HepG2 (cell line): ENCODE measurements around the gene ENPP1. TPM values are rescaled to one million over a fixed set of nuclear protein-coding genes. Genes with fewer than 3 reads are reported as not detected.

ENCODE experiments used
- CREM ChIP-seq, 2 experiments: sonication (generic) in 1 of 2; formaldehyde crosslinking in 1 of 2; IDR thresholded peaks; 2 replicates each; pipeline versions ENCODE4 v1.4.0 to v1.6.1; 2016 to 2020; ENCODE audit warnings: antibody characterized with exemption in 1 of 2, mild to moderate bottlenecking in 1 of 2, missing genetic modification reagents in 1 of 2
- KMT2B ChIP-seq: IDR thresholded peaks from 2 replicates; pipeline ENCODE4 v1.6.1; 2016; ENCODE audit warnings: missing genetic modification reagents, missing compliant biosample characterization
- RBFOX2 ChIP-seq: fragments of 200-400 bp; formaldehyde crosslinking; IDR thresholded peaks from 2 replicates; pipeline ENCODE4 v1.6.1; 2017; ENCODE audit warnings: low read depth, mild to moderate bottlenecking, low read length
- REL ChIP-seq: sonication (generic); formaldehyde crosslinking; conservative IDR thresholded peaks from 2 replicates; pipeline ENCODE4 v1.8.0; 2022; ENCODE audit warnings: mild to moderate bottlenecking, missing genetic modification reagents, moderate library complexity
- SOX6 ChIP-seq, 2 experiments: fragments of 450-650 bp in 1 of 2; sonication (generic) in 1 of 2; formaldehyde crosslinking in 1 of 2; IDR thresholded peaks; 2 replicates each; pipeline versions ENCODE4 v1.4.0 to v1.6.1; 2017 to 2020; ENCODE audit warnings: antibody characterized with exemption in 1 of 2, mild to moderate bottlenecking in 1 of 2, missing genetic modification reagents in 1 of 2
- SP1 ChIP-seq, 2 experiments: fragments of 450-650 bp in 1 of 2; sonication (generic) in 1 of 2; formaldehyde crosslinking in 1 of 2; IDR thresholded peaks; 2 replicates each; pipeline versions ENCODE4 v1.4.0 to v1.6.1; 2016 to 2020; ENCODE audit warnings: missing genetic modification reagents in 1 of 2
- YY1 ChIP-seq: IDR thresholded peaks from 2 replicates; pipeline ENCODE4 v1.6.1; 2011; ENCODE audit warnings: low read length, low read depth, moderate library complexity, mild to moderate bottlenecking; ENCODE audit not compliant: insufficient read depth, insufficient replicate concordance
- ZNF318 ChIP-seq: sonication (generic); formaldehyde crosslinking; IDR thresholded peaks from 2 replicates; pipeline ENCODE4 v1.4.0; 2020; ENCODE audit warnings: mild to moderate bottlenecking, missing genetic modification reagents
- ZNF343 ChIP-seq: sonication (generic); formaldehyde crosslinking; IDR thresholded peaks from 2 replicates; pipeline ENCODE4 v1.4.0; 2020; ENCODE audit warnings: mild to moderate bottlenecking, missing genetic modification reagents
- ZNF556 ChIP-seq: sonication (generic); formaldehyde crosslinking; IDR thresholded peaks from 2 replicates; pipeline ENCODE4 v1.4.0; 2020; ENCODE audit warnings: mild to moderate bottlenecking, missing genetic modification reagents, borderline replicate concordance
- ZNF691 ChIP-seq: sonication (generic); formaldehyde crosslinking; IDR thresholded peaks from 2 replicates; pipeline ENCODE4 v1.4.0; 2020; ENCODE audit warnings: missing genetic modification reagents, low read depth, mild to moderate bottlenecking, borderline replicate concordance
- polyA plus RNA-seq, 8 experiments: library from polyadenylated mRNA; depleted of rRNA in 3 of 8; stranded (reverse) in 7 of 8; unstranded in 1 of 8; fragments of >200 nt; fragmentation: Illumina TruSeq in 4 of 8; extraction: Trizol in 4 of 8; gene quantifications; 2 replicates each; pipeline versions ENCODE4 v1.2.1 to v1.2.3, GENCODE V29; 2011 to 2016; ENCODE audit warnings: low read depth in 4 of 8, missing spikeins in 1 of 8, mixed read lengths in 1 of 8; ENCODE audit not compliant: insufficient read depth in 1 of 8
- total RNA-seq, 5 experiments: library from RNA; depleted of rRNA; stranded (reverse); fragments of >200 nt; fragmentation: Illumina TruSeq; extraction: Trizol; gene quantifications; 2 replicates each; pipeline ENCODE4 v1.2.3, GENCODE V29; 2016; ENCODE audit warnings: low read depth in 1 of 5
- TF ChIP-seq, protein P1 (sequence below), 2 experiments: IDR thresholded peaks; 2 replicates each; pipeline ENCODE4 v1.6.1; 2011 to 2012; ENCODE audit warnings: low read length in 2 of 2, borderline replicate concordance in 1 of 2, low read depth in 1 of 2, mild to moderate bottlenecking in 1 of 2, moderate library complexity in 1 of 2
- TF ChIP-seq, protein P2 (sequence below): sonication (generic); formaldehyde crosslinking; IDR thresholded peaks from 2 replicates; pipeline ENCODE4 v1.4.0; 2020; ENCODE audit warnings: mild to moderate bottlenecking, missing genetic modification reagents

ENPP1 gene
- total and polyA plus RNA-seq, 2 of the 13 experiments (the other 11 are each of a cell fraction or from before 2014, with no cell fraction given): 56.5 to 160 TPM

DNA sequence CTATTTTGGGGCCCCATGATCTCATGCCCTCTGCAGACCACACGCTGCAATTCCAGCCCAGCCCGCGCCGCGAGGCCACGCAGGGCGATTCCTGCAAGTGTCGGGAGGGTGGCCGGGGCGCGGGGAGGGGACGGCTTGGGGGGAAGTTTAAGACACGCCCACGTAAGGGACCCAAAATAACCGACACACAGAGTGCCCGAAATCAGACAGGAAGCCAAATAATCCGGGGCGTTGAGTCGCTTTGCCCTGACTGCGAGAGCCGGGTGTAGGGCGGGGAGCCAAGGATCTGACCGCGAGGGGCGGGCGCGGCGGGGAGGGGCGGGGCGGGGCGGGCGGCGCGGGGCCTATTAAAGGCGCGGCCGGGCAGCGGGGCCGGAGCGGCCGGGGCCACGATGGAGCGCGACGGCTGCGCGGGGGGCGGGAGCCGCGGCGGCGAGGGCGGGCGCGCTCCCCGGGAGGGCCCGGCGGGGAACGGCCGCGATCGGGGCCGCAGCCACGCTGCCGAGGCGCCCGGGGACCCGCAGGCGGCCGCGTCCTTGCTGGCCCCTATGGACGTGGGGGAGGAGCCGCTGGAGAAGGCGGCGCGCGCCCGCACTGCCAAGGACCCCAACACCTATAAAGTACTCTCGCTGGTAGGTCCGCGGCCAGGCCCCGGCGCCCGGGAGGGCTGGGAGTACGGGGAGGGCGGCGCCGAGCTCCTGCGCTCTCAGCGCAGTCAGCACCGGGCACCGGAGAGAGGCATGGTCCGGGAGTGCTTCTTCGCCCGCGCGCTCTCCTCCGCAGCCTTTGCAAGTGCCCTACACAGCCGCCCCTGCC, at the start of gene ENPP1 (continued):
- TF ChIP-seq ZNF318 (CRISPR knock-in tag) (no peak), YY1 (peak; percentile 48), CREM (IDR thresholded peaks at IDR 0.05) (no peak), CREM (CRISPR knock-in tag; IDR thresholded peaks at IDR 0.05) (no peak), ZNF556 (CRISPR knock-in tag) (0 out of 2 replicates have a peak, but pooled peaks have one; percentile 21), SOX6 (IDR thresholded peaks at IDR 0.05) (no peak), SOX6 (CRISPR knock-in tag; IDR thresholded peaks at IDR 0.05) (0 out of 2 replicates have a peak, but pooled peaks have one; percentile 8), REL (0 out of 2 replicates have a peak, but pooled peaks have one; percentile 79), ZNF343 (CRISPR knock-in tag) (no peak), ZNF691 (CRISPR knock-in tag) (no peak), KMT2B (peak; percentile 67; the same call in 1 of the 2 replicates), RBFOX2 (peak; percentile 87), SP1 (IDR thresholded peaks at IDR 0.05) (no peak), SP1 (CRISPR knock-in tag; IDR thresholded peaks at IDR 0.05) (peak; percentile 52; the same call in 1 of the 2 replicates)
- TF ChIP-seq, protein P1, sequence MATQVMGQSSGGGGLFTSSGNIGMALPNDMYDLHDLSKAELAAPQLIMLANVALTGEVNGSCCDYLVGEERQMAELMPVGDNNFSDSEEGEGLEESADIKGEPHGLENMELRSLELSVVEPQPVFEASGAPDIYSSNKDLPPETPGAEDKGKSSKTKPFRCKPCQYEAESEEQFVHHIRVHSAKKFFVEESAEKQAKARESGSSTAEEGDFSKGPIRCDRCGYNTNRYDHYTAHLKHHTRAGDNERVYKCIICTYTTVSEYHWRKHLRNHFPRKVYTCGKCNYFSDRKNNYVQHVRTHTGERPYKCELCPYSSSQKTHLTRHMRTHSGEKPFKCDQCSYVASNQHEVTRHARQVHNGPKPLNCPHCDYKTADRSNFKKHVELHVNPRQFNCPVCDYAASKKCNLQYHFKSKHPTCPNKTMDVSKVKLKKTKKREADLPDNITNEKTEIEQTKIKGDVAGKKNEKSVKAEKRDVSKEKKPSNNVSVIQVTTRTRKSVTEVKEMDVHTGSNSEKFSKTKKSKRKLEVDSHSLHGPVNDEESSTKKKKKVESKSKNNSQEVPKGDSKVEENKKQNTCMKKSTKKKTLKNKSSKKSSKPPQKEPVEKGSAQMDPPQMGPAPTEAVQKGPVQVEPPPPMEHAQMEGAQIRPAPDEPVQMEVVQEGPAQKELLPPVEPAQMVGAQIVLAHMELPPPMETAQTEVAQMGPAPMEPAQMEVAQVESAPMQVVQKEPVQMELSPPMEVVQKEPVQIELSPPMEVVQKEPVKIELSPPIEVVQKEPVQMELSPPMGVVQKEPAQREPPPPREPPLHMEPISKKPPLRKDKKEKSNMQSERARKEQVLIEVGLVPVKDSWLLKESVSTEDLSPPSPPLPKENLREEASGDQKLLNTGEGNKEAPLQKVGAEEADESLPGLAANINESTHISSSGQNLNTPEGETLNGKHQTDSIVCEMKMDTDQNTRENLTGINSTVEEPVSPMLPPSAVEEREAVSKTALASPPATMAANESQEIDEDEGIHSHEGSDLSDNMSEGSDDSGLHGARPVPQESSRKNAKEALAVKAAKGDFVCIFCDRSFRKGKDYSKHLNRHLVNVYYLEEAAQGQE (IDR thresholded peaks at IDR 0.05; ENCODE audit: borderline replicate concordance in 1 of 2, low read depth in 1 of 2, low read length in 2 of 2): peak in 1 of 2 experiments; percentile 34; a peak in 1 of 4 replicates
- TF ChIP-seq, protein P2, sequence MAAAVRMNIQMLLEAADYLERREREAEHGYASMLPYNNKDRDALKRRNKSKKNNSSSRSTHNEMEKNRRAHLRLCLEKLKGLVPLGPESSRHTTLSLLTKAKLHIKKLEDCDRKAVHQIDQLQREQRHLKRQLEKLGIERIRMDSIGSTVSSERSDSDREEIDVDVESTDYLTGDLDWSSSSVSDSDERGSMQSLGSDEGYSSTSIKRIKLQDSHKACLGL (CRISPR knock-in tag): peak; percentile 72
